ENCODE measurements around the gene FAM234A.

The FAM234A gene

GRCh38 chr16:262121-262745 is 27.6 kb downstream of the FAM234A start:
- H3K4me1 ChIP-seq (ENCODE audit: low read depth, poor library complexity, severe bottlenecking): no peaks in the 10 kb centered on the region
- H3K27ac ChIP-seq: no peak overlapping the region
- no peak overlapping the region for H3K4me2 ChIP-seq
- no peak overlapping the region for H3K4me3 ChIP-seq (IDR thresholded peaks at IDR 0.05; ENCODE audit: insufficient read depth, low read depth, low read length)
- H3K9ac ChIP-seq: no peak overlapping the region
- no peaks in the 10 kb centered on the region for H3K27me3 ChIP-seq (ENCODE audit: insufficient read depth, low read depth)
- no peaks in the 10 kb centered on the region for H3K36me3 ChIP-seq (ENCODE audit: insufficient read depth)
- H4K20me1 ChIP-seq (ENCODE audit: insufficient read depth): no peaks in the 10 kb centered on the region
- no peaks in the 10 kb centered on the region for H3K79me2 ChIP-seq (ENCODE audit: insufficient read depth, low read depth)
- TF ChIP-seq, protein P1, sequence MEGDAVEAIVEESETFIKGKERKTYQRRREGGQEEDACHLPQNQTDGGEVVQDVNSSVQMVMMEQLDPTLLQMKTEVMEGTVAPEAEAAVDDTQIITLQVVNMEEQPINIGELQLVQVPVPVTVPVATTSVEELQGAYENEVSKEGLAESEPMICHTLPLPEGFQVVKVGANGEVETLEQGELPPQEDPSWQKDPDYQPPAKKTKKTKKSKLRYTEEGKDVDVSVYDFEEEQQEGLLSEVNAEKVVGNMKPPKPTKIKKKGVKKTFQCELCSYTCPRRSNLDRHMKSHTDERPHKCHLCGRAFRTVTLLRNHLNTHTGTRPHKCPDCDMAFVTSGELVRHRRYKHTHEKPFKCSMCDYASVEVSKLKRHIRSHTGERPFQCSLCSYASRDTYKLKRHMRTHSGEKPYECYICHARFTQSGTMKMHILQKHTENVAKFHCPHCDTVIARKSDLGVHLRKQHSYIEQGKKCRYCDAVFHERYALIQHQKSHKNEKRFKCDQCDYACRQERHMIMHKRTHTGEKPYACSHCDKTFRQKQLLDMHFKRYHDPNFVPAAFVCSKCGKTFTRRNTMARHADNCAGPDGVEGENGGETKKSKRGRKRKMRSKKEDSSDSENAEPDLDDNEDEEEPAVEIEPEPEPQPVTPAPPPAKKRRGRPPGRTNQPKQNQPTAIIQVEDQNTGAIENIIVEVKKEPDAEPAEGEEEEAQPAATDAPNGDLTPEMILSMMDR (conservative IDR thresholded peaks at IDR 0.05; ENCODE audit: low read depth, low read length): no peak
- H2AFZ ChIP-seq (ENCODE audit: low read depth): no peak overlapping the region

GRCh38 chr16:263182-263774 is 28.7 kb downstream of the FAM234A start:
- H4K20me1 ChIP-seq (ENCODE audit: insufficient read depth): no peaks in the 10 kb centered on the region
- TF ChIP-seq, protein P1 (conservative IDR thresholded peaks at IDR 0.05; ENCODE audit: low read depth, low read length): no peak
- no peak overlapping the region for H3K4me2 ChIP-seq
- no peak overlapping the region for H2AFZ ChIP-seq (ENCODE audit: low read depth)
- H3K36me3 ChIP-seq (ENCODE audit: insufficient read depth): no peaks in the 10 kb centered on the region
- H3K79me2 ChIP-seq (ENCODE audit: insufficient read depth, low read depth): no peaks in the 10 kb centered on the region
- H3K4me1 ChIP-seq (ENCODE audit: low read depth, poor library complexity, severe bottlenecking): no peaks in the 10 kb centered on the region
- H3K27ac ChIP-seq: no peak overlapping the region
- H3K9ac ChIP-seq: no peak overlapping the region
- no peaks in the 10 kb centered on the region; the same call in 1 of the 2 replicates for H3K27me3 ChIP-seq (ENCODE audit: insufficient read depth, low read depth)
- no peak overlapping the region for H3K4me3 ChIP-seq (IDR thresholded peaks at IDR 0.05; ENCODE audit: insufficient read depth, low read depth, low read length)

DNA sequence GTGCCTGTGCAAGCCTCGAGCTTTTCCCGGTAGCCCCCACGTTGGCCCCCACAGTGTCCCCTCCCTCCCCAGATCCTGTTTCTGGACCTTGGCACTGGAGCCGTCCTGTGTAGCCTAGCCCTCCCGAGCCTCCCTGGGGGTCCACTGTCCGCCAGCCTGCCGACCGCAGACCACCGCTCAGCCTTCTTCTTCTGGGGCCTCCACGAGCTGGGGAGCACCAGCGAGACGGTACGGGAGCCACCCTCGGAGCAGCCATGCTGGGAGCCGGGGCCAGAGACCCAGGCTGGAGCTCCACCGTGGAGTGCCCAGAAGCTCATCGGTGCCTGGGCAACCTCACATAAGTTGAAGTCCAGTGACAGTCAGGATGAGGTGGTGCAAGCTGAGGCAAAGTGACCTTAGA is 29.3 kb downstream of the FAM234A start:
- H3K79me2 ChIP-seq (ENCODE audit: insufficient read depth, low read depth): no peaks in the 10 kb centered on the region
- no peak overlapping the region for H3K27ac ChIP-seq
- H3K4me2 ChIP-seq: no peak overlapping the region
- no peak overlapping the region for H3K4me3 ChIP-seq (IDR thresholded peaks at IDR 0.05; ENCODE audit: insufficient read depth, low read depth, low read length)
- H4K20me1 ChIP-seq (ENCODE audit: insufficient read depth): no peaks in the 10 kb centered on the region
- no peaks in the 10 kb centered on the region for H3K4me1 ChIP-seq (ENCODE audit: low read depth, poor library complexity, severe bottlenecking)
- H2AFZ ChIP-seq (ENCODE audit: low read depth): no peak overlapping the region
- H3K36me3 ChIP-seq (ENCODE audit: insufficient read depth): no peaks in the 10 kb centered on the region
- peaks cover 2% of the 10 kb centered on the region; the same call in 1 of the 2 replicates for H3K27me3 ChIP-seq (ENCODE audit: insufficient read depth, low read depth)
- no peak overlapping the region for H3K9ac ChIP-seq
- TF ChIP-seq, protein P1 (conservative IDR thresholded peaks at IDR 0.05; ENCODE audit: low read depth, low read length): no peak

DNA sequence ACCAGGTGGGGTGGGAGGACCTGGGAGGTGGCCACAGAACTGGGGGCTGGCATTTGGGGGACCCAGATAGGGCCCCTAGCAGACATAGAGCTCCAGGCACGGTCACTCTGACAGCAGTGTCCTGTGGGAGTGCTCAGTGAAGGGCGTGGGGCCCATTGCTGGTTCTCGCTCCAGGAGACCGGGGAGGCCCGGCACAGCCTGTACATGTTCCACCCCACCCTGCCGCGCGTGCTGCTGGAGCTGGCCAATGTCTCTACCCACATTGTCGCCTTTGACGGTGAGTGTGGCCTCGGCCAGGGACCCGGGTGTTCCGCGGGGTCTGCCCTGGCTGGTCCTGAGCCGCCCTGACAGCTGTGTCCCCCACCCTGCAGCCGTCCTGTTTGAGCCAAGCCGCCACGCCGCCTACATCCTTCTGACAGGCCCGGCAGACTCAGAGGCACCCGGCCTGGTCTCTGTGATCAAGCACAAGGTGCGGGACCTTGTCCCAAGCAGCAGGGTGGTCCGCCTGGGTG is 29.9 kb downstream of the FAM234A start:
- no peak overlapping the region for H3K4me2 ChIP-seq
- peaks cover 2% of the 10 kb centered on the region; the same call in 1 of the 2 replicates for H3K27me3 ChIP-seq (ENCODE audit: insufficient read depth, low read depth)
- no peaks in the 10 kb centered on the region for H4K20me1 ChIP-seq (ENCODE audit: insufficient read depth)
- no peak overlapping the region for H3K4me3 ChIP-seq (IDR thresholded peaks at IDR 0.05; ENCODE audit: insufficient read depth, low read depth, low read length)
- H3K9ac ChIP-seq: no peak overlapping the region
- no peak overlapping the region for H2AFZ ChIP-seq (ENCODE audit: low read depth)
- no peaks in the 10 kb centered on the region for H3K79me2 ChIP-seq (ENCODE audit: insufficient read depth, low read depth)
- no peaks in the 10 kb centered on the region for H3K4me1 ChIP-seq (ENCODE audit: low read depth, poor library complexity, severe bottlenecking)
- H3K27ac ChIP-seq: no peak overlapping the region
- TF ChIP-seq, protein P1 (conservative IDR thresholded peaks at IDR 0.05; ENCODE audit: low read depth, low read length): no peak
- no peaks in the 10 kb centered on the region for H3K36me3 ChIP-seq (ENCODE audit: insufficient read depth)

All from KMS-11 (cell line).